ENCODE measurements around the gene AR. TPM values are rescaled to one million over a fixed set of nuclear protein-coding genes. Genes with fewer than 3 reads are reported as not detected.

Gene AR
- total RNA-seq, 1 donor from 2014 or later = 6.7 TPM

- Mint-ChIP-seq H3K27ac (no peak overlapping the region), H3K4me3 (no peak overlapping the region), H3K9me3 (no peaks in the 10 kb centered on the region), H3K4me1 (no peaks in the 10 kb centered on the region), H3K36me3 (no peaks in the 10 kb centered on the region), H3K27me3 (ENCODE audit: insufficient read depth, low read depth) (peaks cover 2% of the 10 kb centered on the region)
- no peak overlapping the region for H3K9ac ChIP-seq
- no peaks in the 10 kb centered on the region for H3K27me3 ChIP-seq
- no peaks in the 10 kb centered on the region for H3K9me3 ChIP-seq (ENCODE audit: low read depth)
- no peak overlapping the region for H3K4me3 ChIP-seq
- TF ChIP-seq CTCF (IDR thresholded peaks at IDR 0.05) (no peak), EZH2 (IDR thresholded peaks at IDR 0.05) (no peak), EZH2phosphoT487 (IDR thresholded peaks at IDR 0.05) (no peak)
- H3K27ac ChIP-seq = no peak overlapping the region
- no peaks in the 10 kb centered on the region for H3K79me2 ChIP-seq (ENCODE audit: low read depth)
- no peaks in the 10 kb centered on the region for H3K36me3 ChIP-seq
- no peaks in the 10 kb centered on the region for H3F3A ChIP-seq (ENCODE audit: low read depth)
- no peaks in the 10 kb centered on the region for H3K4me1 ChIP-seq
- no peaks in the 10 kb centered on the region for H4K20me1 ChIP-seq (ENCODE audit: low read depth)
- DNase-seq (ENCODE audit: low spot score) = no peak
- H2AFZ ChIP-seq (replicated peaks) = no peak overlapping the region
- H3K4me2 ChIP-seq = no peak overlapping the region
Measured at GRCh38 chrX:67536564-67536963, 7.3 kb upstream of the AR start.

GRCh38 chrX:67538383-67538782 is 5.4 kb upstream of the AR start:
- Histone ChIP-seq H3K27ac (no peak overlapping the region), H3K79me2 (ENCODE audit: low read depth) (no peaks in the 10 kb centered on the region), H3K4me2 (no peak overlapping the region), H3K9me3 (ENCODE audit: low read depth) (no peaks in the 10 kb centered on the region), H2AFZ (replicated peaks) (no peak overlapping the region), H4K20me1 (ENCODE audit: low read depth) (no peaks in the 10 kb centered on the region), H3K9ac (no peak overlapping the region), H3K36me3 (no peaks in the 10 kb centered on the region), H3F3A (ENCODE audit: low read depth) (peaks cover 8% of the 10 kb centered on the region), H3K27me3 (no peaks in the 10 kb centered on the region), H3K4me1 (no peaks in the 10 kb centered on the region), H3K4me3 (no peak overlapping the region)
- no peaks in the 10 kb centered on the region for H3K36me3 Mint-ChIP-seq
- no peak for TF ChIP-seq EZH2 (IDR thresholded peaks at IDR 0.05)
- TF ChIP-seq EZH2phosphoT487 (IDR thresholded peaks at IDR 0.05) = no peak
- TF ChIP-seq CTCF (IDR thresholded peaks at IDR 0.05) = no peak
- no peak overlapping the region for H3K4me3 Mint-ChIP-seq
- H3K27me3 Mint-ChIP-seq (ENCODE audit: insufficient read depth, low read depth) = peaks cover 4% of the 10 kb centered on the region
- H3K4me1 Mint-ChIP-seq = no peaks in the 10 kb centered on the region
- no peaks in the 10 kb centered on the region for H3K9me3 Mint-ChIP-seq
- no peak for DNase-seq (ENCODE audit: low spot score)
- H3K27ac Mint-ChIP-seq = no peak overlapping the region

GRCh38 chrX:67544281-67545035 is 637 bp downstream of the AR start:
- peaks cover 24% of the 10 kb centered on the region for H3F3A ChIP-seq (ENCODE audit: low read depth)
- Mint-ChIP-seq H3K36me3 (no peaks in the 10 kb centered on the region), H3K27ac (peak overlapping the region; percentile 72), H3K27me3 (ENCODE audit: insufficient read depth, low read depth) (peaks cover 4% of the 10 kb centered on the region), H3K4me1 (peaks cover 19% of the 10 kb centered on the region), H3K4me3 (peak overlapping the region; percentile 95), H3K9me3 (peaks cover 2% of the 10 kb centered on the region)
- peak; percentile 67 for DNase-seq (ENCODE audit: low spot score)
- H3K4me2 ChIP-seq = peak overlapping the region; percentile 82
- H3K4me1 ChIP-seq = no peaks in the 10 kb centered on the region
- no peaks in the 10 kb centered on the region for H3K9me3 ChIP-seq (ENCODE audit: low read depth)
- peak overlapping the region; percentile 92 for H3K27ac ChIP-seq
- peaks cover 3% of the 10 kb centered on the region for H4K20me1 ChIP-seq (ENCODE audit: low read depth)
- H3K9ac ChIP-seq = no peak overlapping the region
- no peaks in the 10 kb centered on the region for H3K27me3 ChIP-seq
- H3K79me2 ChIP-seq (ENCODE audit: low read depth) = peaks cover 17% of the 10 kb centered on the region
- peak overlapping the region; percentile 58 for H3K4me3 ChIP-seq
- TF ChIP-seq EZH2 (IDR thresholded peaks at IDR 0.05) (no peak), CTCF (IDR thresholded peaks at IDR 0.05) (no peak), EZH2phosphoT487 (IDR thresholded peaks at IDR 0.05) (no peak)
- peak overlapping the region; percentile 82 for H2AFZ ChIP-seq (replicated peaks)
- H3K36me3 ChIP-seq = no peaks in the 10 kb centered on the region

Data from neural progenitor cell (in vitro differentiated cells).